GM23338 (cell line): ENCODE data around the gene C17orf78. TPM values are rescaled to one million over a fixed set of nuclear protein-coding genes. Genes with fewer than 3 reads are reported as not detected.

Experiments used
- ATAC-seq: fragments of 200-7000 bp; cut with Tn5 transposase; 3 replicates; pipeline ENCODE4 v1.9.1; 2020
- DNase-seq: peaks from one replicate; pipeline ENCODE4 v3.0.0-alpha.2; 2015; ENCODE audit warnings: low spot score
- H2AFZ ChIP-seq: fragments of 200-600 bp; sonication (generic); 2 replicates; pipeline ENCODE4 v1.8.0; 2016; ENCODE audit warnings: antibody characterized with exemption, mild to moderate bottlenecking, moderate library complexity
- H3F3A ChIP-seq: fragments of 200-600 bp; sonication (generic); replicated peaks from 2 replicates; pipeline ENCODE4 v1.8.0; 2017; ENCODE audit warnings: antibody characterized with exemption, mixed run types, low read depth
- H3K27ac ChIP-seq: fragments of 200-600 bp; sonication (generic); 2 replicates; pipeline ENCODE4 v1.6.1; 2016; ENCODE audit warnings: low read depth
- H3K27me3 ChIP-seq: fragments of 200-600 bp; sonication (generic); 2 replicates; pipeline ENCODE4 v1.8.0; 2016; ENCODE audit warnings: mild to moderate bottlenecking, mixed run types, moderate library complexity; ENCODE audit not compliant: insufficient read depth
- H3K36me3 ChIP-seq: fragments of 200-600 bp; sonication (generic); 2 replicates; pipeline ENCODE4 v1.8.0; 2016; ENCODE audit warnings: mild to moderate bottlenecking; ENCODE audit not compliant: insufficient read depth
- H3K4me1 ChIP-seq: fragments of 200-600 bp; sonication (generic); 2 replicates; pipeline ENCODE4 v1.8.0; 2016; ENCODE audit warnings: mild to moderate bottlenecking, moderate library complexity; ENCODE audit not compliant: insufficient read depth
- H3K4me2 ChIP-seq: fragments of 200-600 bp; sonication (generic); 2 replicates; pipeline ENCODE4 v1.7.1; 2017; ENCODE audit warnings: mixed run types
- H3K4me3 ChIP-seq: fragments of 200-600 bp; sonication (generic); 2 replicates; pipeline ENCODE4 v1.6.1; 2016; ENCODE audit warnings: mixed run types
- H3K79me2 ChIP-seq: fragments of 200-600 bp; sonication (generic); replicated peaks from 2 replicates; pipeline ENCODE4 v1.8.0; 2017; ENCODE audit warnings: mild to moderate bottlenecking; ENCODE audit not compliant: insufficient read depth
- H3K9me2 ChIP-seq: fragments of 200-600 bp; sonication (generic); 2 replicates; pipeline ENCODE4 v1.8.0; 2017; ENCODE audit not compliant: insufficient read depth
- H4K20me1 ChIP-seq: fragments of 200-600 bp; sonication (generic); replicated peaks from 2 replicates; pipeline ENCODE4 v1.8.0; 2017; ENCODE audit warnings: mild to moderate bottlenecking; ENCODE audit not compliant: insufficient read depth
- H3K27ac Mint-ChIP-seq: 2 replicates; pipeline ENCODE4 v1.8.0; 2020; ENCODE audit warnings: inconsistent platforms, mild to moderate bottlenecking, moderate library complexity, mixed read lengths
- H3K27me3 Mint-ChIP-seq: 3 replicates; pipeline ENCODE4 v1.8.0; 2022; ENCODE audit warnings: low read depth, mild to moderate bottlenecking, moderate library complexity, mixed read lengths, inconsistent platforms; ENCODE audit not compliant: insufficient read depth, poor library complexity
- H3K36me3 Mint-ChIP-seq: 3 replicates; pipeline ENCODE4 v1.8.0; 2021; ENCODE audit warnings: low read depth, mild to moderate bottlenecking, inconsistent platforms, moderate library complexity, mixed read lengths
- H3K4me1 Mint-ChIP-seq: 3 replicates; pipeline ENCODE4 v1.8.0; 2020; ENCODE audit warnings: mild to moderate bottlenecking, inconsistent platforms, mixed read lengths
- H3K4me3 Mint-ChIP-seq: 3 replicates; pipeline ENCODE4 v1.8.0; 2021; ENCODE audit warnings: moderate library complexity, mild to moderate bottlenecking, inconsistent platforms, mixed read lengths
- H3K9me3 Mint-ChIP-seq: 3 replicates; pipeline ENCODE4 v1.8.0; 2020; ENCODE audit warnings: moderate library complexity, mild to moderate bottlenecking, inconsistent platforms, mixed read lengths
- CREB1 ChIP-seq: fragments of 250-450 bp; sonication (Bioruptor Pico); IDR thresholded peaks from 2 replicates; pipeline ENCODE4 v1.5.0; 2020; ENCODE audit warnings: low read depth, mild to moderate bottlenecking, moderate library complexity
- EZH2 ChIP-seq: fragments of 200-600 bp; sonication (generic); IDR thresholded peaks from one replicate; pipeline ENCODE4 v1.8.0; 2017; ENCODE audit warnings: antibody characterized with exemption, mild to moderate bottlenecking, low read depth; ENCODE audit not compliant: unreplicated experiment
- JUNB ChIP-seq: IDR thresholded peaks from one replicate; pipeline ENCODE4 v1.6.1; 2016; ENCODE audit warnings: antibody characterized with exemption; ENCODE audit not compliant: unreplicated experiment
- NANOG ChIP-seq: IDR thresholded peaks from 2 replicates; pipeline ENCODE4 v1.6.1; 2016; ENCODE audit warnings: antibody characterized with exemption, borderline replicate concordance
- STAT1 ChIP-seq: IDR thresholded peaks from one replicate; pipeline ENCODE4 v1.6.1; 2016; ENCODE audit warnings: antibody characterized with exemption; ENCODE audit not compliant: unreplicated experiment
- ZNF114 ChIP-seq: fragments of 250-450 bp; sonication (Bioruptor Pico); IDR thresholded peaks from 2 replicates; pipeline ENCODE4 v1.5.0; 2020; ENCODE audit warnings: mild to moderate bottlenecking, moderate library complexity
- ZNF331 ChIP-seq: fragments of 250-450 bp; sonication (Bioruptor Pico); IDR thresholded peaks from 2 replicates; pipeline ENCODE4 v1.5.0; 2020; ENCODE audit warnings: low read depth, mild to moderate bottlenecking, moderate library complexity
- ZNF462 ChIP-seq: fragments of 250-450 bp; sonication (Bioruptor Pico); IDR thresholded peaks from 2 replicates; pipeline ENCODE4 v1.5.0; 2020; ENCODE audit warnings: mild to moderate bottlenecking, moderate library complexity
- polyA plus RNA-seq: library from polyadenylated mRNA; unstranded; fragments of >200 nt; fragmentation: Nextera tagmentation; extraction: Ambion mirVana; gene quantifications from 2 replicates; pipeline ENCODE4 v1.2.1, GENCODE V29; 2016
- total RNA-seq: library from RNA; depleted of rRNA; stranded (reverse); fragments of >200 nt; shearing (Covaris generic); gene quantifications from 2 replicates; pipeline ENCODE4 v1.2.3, GENCODE V29; 2014
- TF ChIP-seq, protein P1 (sequence below): IDR thresholded peaks from one replicate; pipeline ENCODE4 v1.6.1; 2018; ENCODE audit warnings: antibody characterized with exemption; ENCODE audit not compliant: unreplicated experiment
- TF ChIP-seq, protein P2 (sequence below): IDR thresholded peaks from 2 replicates; pipeline ENCODE4 v1.6.1; 2016; ENCODE audit warnings: antibody characterized with exemption

C17orf78 gene
- total and polyA plus RNA-seq, 2 experiments from 2014 or later, result 0.19 TPM; not detected in 1

DNA sequence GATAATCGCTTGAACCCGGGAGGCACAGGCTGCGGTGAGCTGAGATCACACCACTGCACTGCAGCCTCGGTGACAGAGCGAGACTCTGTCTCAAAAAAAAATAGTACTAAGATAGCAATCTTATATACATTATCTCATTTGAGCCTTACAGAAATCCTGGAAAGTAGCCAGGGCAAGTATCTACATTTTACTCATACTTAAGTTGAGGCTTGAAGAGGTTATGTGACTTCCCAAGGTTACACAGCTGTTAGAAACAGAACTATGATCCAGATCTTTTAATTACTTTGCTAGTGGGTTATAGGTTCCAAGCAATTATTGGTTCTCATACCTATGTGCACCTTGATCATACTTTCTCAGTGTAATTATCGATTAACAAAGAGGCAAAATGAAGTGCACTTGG lies 15.4 kb downstream of the C17orf78 start (continued):
- TF ChIP-seq, protein P1, sequence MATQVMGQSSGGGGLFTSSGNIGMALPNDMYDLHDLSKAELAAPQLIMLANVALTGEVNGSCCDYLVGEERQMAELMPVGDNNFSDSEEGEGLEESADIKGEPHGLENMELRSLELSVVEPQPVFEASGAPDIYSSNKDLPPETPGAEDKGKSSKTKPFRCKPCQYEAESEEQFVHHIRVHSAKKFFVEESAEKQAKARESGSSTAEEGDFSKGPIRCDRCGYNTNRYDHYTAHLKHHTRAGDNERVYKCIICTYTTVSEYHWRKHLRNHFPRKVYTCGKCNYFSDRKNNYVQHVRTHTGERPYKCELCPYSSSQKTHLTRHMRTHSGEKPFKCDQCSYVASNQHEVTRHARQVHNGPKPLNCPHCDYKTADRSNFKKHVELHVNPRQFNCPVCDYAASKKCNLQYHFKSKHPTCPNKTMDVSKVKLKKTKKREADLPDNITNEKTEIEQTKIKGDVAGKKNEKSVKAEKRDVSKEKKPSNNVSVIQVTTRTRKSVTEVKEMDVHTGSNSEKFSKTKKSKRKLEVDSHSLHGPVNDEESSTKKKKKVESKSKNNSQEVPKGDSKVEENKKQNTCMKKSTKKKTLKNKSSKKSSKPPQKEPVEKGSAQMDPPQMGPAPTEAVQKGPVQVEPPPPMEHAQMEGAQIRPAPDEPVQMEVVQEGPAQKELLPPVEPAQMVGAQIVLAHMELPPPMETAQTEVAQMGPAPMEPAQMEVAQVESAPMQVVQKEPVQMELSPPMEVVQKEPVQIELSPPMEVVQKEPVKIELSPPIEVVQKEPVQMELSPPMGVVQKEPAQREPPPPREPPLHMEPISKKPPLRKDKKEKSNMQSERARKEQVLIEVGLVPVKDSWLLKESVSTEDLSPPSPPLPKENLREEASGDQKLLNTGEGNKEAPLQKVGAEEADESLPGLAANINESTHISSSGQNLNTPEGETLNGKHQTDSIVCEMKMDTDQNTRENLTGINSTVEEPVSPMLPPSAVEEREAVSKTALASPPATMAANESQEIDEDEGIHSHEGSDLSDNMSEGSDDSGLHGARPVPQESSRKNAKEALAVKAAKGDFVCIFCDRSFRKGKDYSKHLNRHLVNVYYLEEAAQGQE, result no peak
- TF ChIP-seq JUNB, result no peak
- TF ChIP-seq CREB1 (CRISPR knock-in tag), result no peak
- no peak for TF ChIP-seq STAT1
- TF ChIP-seq NANOG, result no peak

- no peak for ATAC-seq
- no peak overlapping the region for H3K4me3 Mint-ChIP-seq
- Histone ChIP-seq H3K4me1 (no peaks in the 10 kb centered on the region; the same call in 1 of the 2 replicates), H3K27ac (no peak overlapping the region), H4K20me1 (no peaks in the 10 kb centered on the region), H2AFZ (peak overlapping the region; percentile 24; the same call in 1 of the 2 replicates), H3F3A (no peaks in the 10 kb centered on the region), H3K36me3 (no peaks in the 10 kb centered on the region), H3K79me2 (no peaks in the 10 kb centered on the region), H3K27me3 (no peaks in the 10 kb centered on the region), H3K4me3 (no peak overlapping the region), H3K9me2 (no peaks in the 10 kb centered on the region), H3K4me2 (no peak overlapping the region)
- H3K27me3 Mint-ChIP-seq, result peaks cover 5% of the 10 kb centered on the region
- no peak overlapping the region for H3K27ac Mint-ChIP-seq
- no peaks in the 10 kb centered on the region for H3K36me3 Mint-ChIP-seq
- H3K9me3 Mint-ChIP-seq, result no peaks in the 10 kb centered on the region
- H3K4me1 Mint-ChIP-seq, result peaks cover 3% of the 10 kb centered on the region; the same call in 2 of the 3 replicates
- no peak for DNase-seq
- no peak for TF ChIP-seq CREB1 (CRISPR knock-in tag)
- TF ChIP-seq NANOG, result no peak
- TF ChIP-seq ZNF114 (CRISPR knock-in tag), result no peak
- no peak for TF ChIP-seq ZNF462
- TF ChIP-seq ZNF331 (CRISPR knock-in tag), result no peak
- no peak for TF ChIP-seq STAT1
- TF ChIP-seq, protein P1, result no peak
- no peak for TF ChIP-seq EZH2
- TF ChIP-seq, protein P2, sequence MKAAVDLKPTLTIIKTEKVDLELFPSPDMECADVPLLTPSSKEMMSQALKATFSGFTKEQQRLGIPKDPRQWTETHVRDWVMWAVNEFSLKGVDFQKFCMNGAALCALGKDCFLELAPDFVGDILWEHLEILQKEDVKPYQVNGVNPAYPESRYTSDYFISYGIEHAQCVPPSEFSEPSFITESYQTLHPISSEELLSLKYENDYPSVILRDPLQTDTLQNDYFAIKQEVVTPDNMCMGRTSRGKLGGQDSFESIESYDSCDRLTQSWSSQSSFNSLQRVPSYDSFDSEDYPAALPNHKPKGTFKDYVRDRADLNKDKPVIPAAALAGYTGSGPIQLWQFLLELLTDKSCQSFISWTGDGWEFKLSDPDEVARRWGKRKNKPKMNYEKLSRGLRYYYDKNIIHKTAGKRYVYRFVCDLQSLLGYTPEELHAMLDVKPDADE, result no peak
Measured at GRCh38 chr17:37392024-37392590, 16.3 kb downstream of the C17orf78 start.
